ENCODE data around the gene PIK3R6.

The PIK3R6 gene

DNA sequence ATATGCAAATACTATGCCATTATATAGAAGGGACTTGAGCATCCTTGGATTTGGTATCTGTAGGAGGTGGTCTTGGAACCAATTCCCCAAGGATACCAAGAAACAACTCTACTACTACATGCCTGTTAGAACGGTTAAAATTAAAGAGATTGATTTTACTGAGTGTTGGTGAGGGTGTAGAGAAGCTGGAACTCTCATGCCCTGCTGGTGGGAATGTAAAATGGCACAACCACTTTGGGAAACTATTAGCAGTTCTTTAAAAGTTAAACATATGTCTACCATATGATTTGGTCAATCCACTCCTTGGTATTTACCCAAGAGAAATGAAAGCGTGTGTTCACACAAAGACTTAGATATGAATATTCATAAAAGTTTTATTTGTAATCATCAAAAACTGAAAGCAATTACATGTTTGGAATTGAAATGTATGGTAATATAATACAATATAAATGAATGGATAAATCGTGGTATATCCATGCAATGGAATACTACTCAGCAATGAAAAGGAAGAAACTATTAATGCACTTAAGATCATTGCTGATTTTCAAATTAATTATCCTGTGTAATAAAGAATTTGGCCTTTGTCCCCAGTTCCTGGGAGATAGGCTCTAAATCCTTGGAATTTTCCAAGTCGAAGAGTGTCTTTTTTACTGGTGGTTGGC, 76.1 kb downstream of the PIK3R6 start:
- H3K27ac ChIP-seq: no peak overlapping the region
- TF ChIP-seq, protein P1, sequence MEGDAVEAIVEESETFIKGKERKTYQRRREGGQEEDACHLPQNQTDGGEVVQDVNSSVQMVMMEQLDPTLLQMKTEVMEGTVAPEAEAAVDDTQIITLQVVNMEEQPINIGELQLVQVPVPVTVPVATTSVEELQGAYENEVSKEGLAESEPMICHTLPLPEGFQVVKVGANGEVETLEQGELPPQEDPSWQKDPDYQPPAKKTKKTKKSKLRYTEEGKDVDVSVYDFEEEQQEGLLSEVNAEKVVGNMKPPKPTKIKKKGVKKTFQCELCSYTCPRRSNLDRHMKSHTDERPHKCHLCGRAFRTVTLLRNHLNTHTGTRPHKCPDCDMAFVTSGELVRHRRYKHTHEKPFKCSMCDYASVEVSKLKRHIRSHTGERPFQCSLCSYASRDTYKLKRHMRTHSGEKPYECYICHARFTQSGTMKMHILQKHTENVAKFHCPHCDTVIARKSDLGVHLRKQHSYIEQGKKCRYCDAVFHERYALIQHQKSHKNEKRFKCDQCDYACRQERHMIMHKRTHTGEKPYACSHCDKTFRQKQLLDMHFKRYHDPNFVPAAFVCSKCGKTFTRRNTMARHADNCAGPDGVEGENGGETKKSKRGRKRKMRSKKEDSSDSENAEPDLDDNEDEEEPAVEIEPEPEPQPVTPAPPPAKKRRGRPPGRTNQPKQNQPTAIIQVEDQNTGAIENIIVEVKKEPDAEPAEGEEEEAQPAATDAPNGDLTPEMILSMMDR (conservative IDR thresholded peaks at IDR 0.05): no peak

- TF ChIP-seq, protein P1 (conservative IDR thresholded peaks at IDR 0.05): no peak
- peak overlapping the region; percentile 31; the same call in 1 of the 2 replicates for H3K27ac ChIP-seq
Observed at GRCh38 chr17:8789743-8790142, 77.7 kb downstream of the PIK3R6 start.

- TF ChIP-seq, protein P1 (conservative IDR thresholded peaks at IDR 0.05): no peak
- peak overlapping the region; percentile 31; the same call in 1 of the 2 replicates for H3K27ac ChIP-seq
Observed at GRCh38 chr17:8788998-8789397, 78.5 kb downstream of the PIK3R6 start.

DNA sequence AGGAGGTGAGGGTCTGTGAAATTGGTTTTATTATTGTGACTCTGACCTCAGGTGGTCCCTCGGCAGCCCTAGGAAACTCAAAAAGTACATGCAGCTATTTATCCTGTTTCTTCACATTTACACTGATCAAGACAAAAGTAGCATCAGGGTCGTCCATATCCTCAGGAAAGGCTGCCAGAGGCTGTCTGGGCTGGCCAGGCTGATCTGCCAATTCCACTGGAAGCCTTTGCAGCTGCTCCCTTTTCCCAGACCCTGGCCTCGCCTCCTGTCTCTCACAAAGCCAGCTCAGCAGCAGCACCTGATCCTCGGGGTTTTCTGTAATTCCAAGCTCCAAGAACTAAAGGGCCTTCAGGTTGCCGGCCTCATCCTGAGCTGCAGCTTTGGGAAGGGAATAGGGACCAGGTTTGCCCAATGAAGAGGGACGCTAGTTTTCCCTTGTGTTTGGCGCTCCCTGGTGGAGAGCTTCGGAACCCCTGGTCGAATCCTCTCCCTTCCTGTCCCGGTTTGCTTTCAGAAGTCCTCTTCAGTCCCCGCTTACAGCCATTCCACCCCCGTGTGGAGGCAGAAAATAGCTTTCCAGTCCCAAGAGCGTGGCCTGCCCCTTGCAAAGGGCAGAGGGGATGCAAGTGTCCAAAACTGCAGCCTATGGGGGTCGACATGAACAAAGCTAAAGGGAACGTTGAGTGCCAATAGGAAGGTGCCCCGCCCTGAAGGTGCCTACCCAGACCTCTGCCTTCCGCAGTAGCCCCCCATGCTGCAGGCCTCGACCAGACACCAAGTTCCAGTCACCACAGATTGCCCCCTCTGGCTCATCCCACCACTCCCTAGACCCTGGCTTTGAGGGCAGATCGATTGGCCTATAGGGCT, 81.7 kb downstream of the PIK3R6 start:
- TF ChIP-seq, protein P1 (conservative IDR thresholded peaks at IDR 0.05): peak; percentile 85
- no peak overlapping the region for H3K27ac ChIP-seq

- no peak overlapping the region for H3K27ac ChIP-seq
- TF ChIP-seq, protein P1 (conservative IDR thresholded peaks at IDR 0.05): no peak
Observed at GRCh38 chr17:8782176-8782575, 85.3 kb downstream of the PIK3R6 start.

- TF ChIP-seq, protein P1 (conservative IDR thresholded peaks at IDR 0.05): no peak
- H3K27ac ChIP-seq: no peak overlapping the region
Observed at GRCh38 chr17:8781776-8782175, 85.7 kb downstream of the PIK3R6 start.

GRCh38 chr17:8776881-8777280, 90.6 kb downstream of the PIK3R6 start:
- H3K27ac ChIP-seq: no peak overlapping the region
- TF ChIP-seq, protein P1 (conservative IDR thresholded peaks at IDR 0.05): no peak
